PC-9 (cell line): ENCODE measurements around the gene LAMA2.

Source experiments
- CTCF ChIP-seq: fragments of 200-600 bp; sonication (generic); conservative IDR thresholded peaks from 2 replicates; pipeline ENCODE4 v1.6.1; 2017; ENCODE audit warnings: mixed run types, antibody characterized with exemption, mild to moderate bottlenecking, moderate library complexity
- EZH2 ChIP-seq: fragments of 200-600 bp; sonication (generic); IDR thresholded peaks from 2 replicates; pipeline ENCODE4 v1.8.0; 2017; ENCODE audit warnings: antibody characterized with exemption, low read depth

DNA sequence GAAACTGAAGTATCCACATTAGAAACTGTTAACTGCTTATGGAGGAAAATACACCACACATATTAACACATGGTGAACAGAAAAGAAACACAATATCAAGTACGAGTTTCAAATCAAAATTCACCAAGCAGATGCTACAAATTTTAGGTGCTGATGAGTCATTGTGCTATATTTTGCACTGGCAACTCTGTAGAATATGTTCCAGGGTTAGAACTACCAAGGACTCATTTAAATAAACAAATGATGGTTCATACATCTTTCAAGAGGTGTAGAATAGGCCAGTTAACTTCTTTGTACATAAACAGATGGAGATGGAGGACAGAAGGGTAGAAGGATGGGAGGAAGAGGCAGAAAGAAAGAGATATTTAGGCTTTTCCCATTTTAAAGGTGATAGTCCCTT, 642.1 kb downstream of the LAMA2 start:
- no peak for TF ChIP-seq CTCF
- no peak for TF ChIP-seq EZH2
